ENCODE measurements around the gene DTNB. TPM values are rescaled to one million over a fixed set of nuclear protein-coding genes. Genes with fewer than 3 reads are reported as not detected.
A peak's percentile ranks its signal among the peaks of the same experiment; 100 is the strongest.
"Not testable (repeated sequence)": the region's sequence is repeated elsewhere in the genome, so short reads cannot be mapped to it uniquely, and the experiment has no call there.

DTNB gene
- total RNA-seq, 1 donor from 2014 or later: 26.2 TPM

GRCh38 chr2:25559148-25559547 lies 114.2 kb downstream of the DTNB start:
- intact Hi-C loops (cut with DNase I): no loop called here

DNA sequence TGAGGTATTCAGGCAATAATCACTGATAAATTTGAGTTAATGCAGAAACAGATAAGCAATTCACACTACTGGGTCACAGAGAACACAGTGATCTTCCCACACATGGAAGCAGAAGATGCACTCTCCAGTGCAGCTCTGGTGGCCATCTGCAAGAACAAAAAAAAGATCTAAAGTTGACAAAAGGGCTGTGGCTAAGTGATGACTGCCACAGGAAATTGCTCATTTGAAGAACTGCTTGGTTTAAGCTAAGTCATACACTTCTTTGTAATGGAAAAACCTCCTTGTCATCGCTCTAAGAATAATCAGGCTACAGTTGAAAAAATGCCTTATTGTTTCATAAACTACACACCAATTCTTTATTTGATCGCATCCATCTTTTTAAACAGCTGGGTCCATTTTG lies 115.1 kb downstream of the DTNB start:
- ATAC-seq (peak; percentile 45), DNase-seq (ENCODE audit: low spot score) (no peak)
- intact Hi-C loops (cut with DNase I): no loop called here

More at GRCh38 chr2:25559148-25559547, 114.2 kb downstream of the DTNB start:
- ATAC-seq (no peak), DNase-seq (ENCODE audit: low spot score) (no peak)

- intact Hi-C loops (cut with DNase I): no loop called here
- no peak for DNase-seq (ENCODE audit: low spot score)
- ATAC-seq: no peak
These were observed 116.0 kb downstream of the DTNB start for GRCh38 chr2:25557179-25558036.

GRCh38 chr2:25552318-25552717 lies 121.1 kb downstream of the DTNB start:
- no peak for DNase-seq (ENCODE audit: low spot score)
- no peak for ATAC-seq
- intact Hi-C loops (cut with DNase I): no loop called here

DNA sequence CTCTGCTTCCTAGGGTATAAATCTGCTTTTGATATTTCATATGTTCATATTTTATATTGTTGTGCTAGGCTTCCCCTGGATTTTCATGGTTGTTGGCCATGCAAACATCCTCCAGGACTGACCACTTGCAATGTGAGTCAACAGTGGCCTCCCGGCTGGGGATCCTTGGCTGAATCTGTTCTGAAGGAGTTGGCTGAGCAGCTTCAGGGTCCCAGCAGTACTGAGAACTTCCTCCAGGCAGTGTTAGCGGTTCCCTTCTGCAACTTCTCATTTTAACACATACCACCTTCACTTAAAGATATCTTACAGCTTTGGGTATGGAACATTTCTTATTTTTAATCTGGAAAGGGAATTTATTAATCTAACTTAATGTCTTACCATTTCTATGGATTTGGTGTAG lies 122.1 kb downstream of the DTNB start:
- ATAC-seq: no peak
- no peak for DNase-seq (ENCODE audit: low spot score)
- intact Hi-C loops (cut with DNase I): no loop called here

DNA sequence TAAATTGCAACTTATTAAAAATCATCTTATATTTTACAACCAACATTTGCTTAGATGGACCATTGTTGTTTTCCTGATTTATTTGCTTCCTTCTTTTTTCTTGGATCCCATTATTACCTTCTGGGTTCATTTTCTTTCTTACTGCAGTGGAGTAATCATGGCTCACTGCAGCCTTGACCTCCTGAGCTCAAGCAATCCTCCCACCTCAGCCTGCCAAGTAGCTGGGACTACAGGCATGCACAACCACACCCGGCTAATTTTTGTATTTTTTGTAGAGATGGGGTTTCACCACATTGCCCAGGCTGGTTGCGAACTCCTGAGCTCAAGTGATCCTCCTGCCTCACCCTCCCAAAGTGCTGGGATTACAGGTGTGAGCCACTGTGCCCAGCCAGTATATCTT lies 123.8 kb downstream of the DTNB start:
- DNase-seq (ENCODE audit: low spot score); intact Hi-C loops (cut with DNase I); ATAC-seq: not testable (repeated sequence)

- intact Hi-C loops (cut with DNase I): no loop called here
- ATAC-seq (no peak), DNase-seq (ENCODE audit: low spot score) (no peak)
These were observed 124.8 kb downstream of the DTNB start for GRCh38 chr2:25548601-25549000.

GRCh38 chr2:25546852-25547251 lies 126.5 kb downstream of the DTNB start:
- no peak for DNase-seq (ENCODE audit: low spot score)
- ATAC-seq: no peak
- intact Hi-C loops (cut with DNase I): no loop called here

GRCh38 chr2:25545899-25546298 lies 127.5 kb downstream of the DTNB start:
- intact Hi-C loops (cut with DNase I): no loop called here
- DNase-seq (ENCODE audit: low spot score) (no peak), ATAC-seq (no peak)

GRCh38 chr2:25544445-25544844 lies 128.9 kb downstream of the DTNB start:
- intact Hi-C loops (cut with DNase I): no loop called here
- DNase-seq (ENCODE audit: low spot score): no peak
- no peak for ATAC-seq

DNA sequence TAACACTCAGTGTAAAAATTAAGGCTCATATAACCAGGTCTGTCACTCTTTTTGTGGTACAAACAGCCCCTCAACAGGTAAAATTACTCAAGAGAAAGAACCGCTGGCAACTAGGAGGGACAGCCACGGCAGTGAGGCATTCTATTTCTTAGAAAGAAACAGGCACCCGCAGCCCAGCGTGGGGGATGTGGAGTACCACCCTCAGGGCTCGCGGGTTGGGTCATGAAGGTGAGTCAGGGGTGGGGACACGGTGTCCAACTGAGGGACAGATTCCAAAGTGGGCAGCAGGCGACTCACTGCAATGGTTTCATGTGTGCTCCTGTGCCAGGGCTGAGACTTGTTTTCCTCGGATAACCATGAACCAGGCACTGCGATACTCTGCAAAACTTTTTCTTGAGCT lies 129.4 kb downstream of the DTNB start:
- DNase-seq (ENCODE audit: low spot score) (no peak), ATAC-seq (no peak)
- intact Hi-C loops (cut with DNase I): no loop called here

DNA sequence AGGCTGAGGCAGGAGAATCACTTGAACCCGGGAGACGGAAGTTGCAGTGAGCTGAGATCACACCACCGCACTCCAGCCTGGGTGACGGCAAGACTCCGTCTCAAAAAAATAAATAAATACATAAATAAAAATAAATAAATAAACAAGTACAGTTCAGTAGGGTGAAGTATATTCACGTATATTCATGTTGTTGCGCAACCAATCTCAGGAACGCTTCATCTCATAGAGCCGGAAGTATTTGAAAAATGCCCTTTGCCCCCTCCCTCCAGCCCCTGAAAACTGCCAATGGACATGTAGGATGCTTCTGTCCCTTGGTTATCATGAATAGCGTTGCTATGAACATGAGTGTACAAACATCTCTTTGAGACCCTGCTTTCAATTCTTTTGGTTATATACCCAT lies 132.0 kb downstream of the DTNB start:
- intact Hi-C loops (cut with DNase I): no loop called here
- ATAC-seq (no peak), DNase-seq (ENCODE audit: low spot score) (no peak)

DNA sequence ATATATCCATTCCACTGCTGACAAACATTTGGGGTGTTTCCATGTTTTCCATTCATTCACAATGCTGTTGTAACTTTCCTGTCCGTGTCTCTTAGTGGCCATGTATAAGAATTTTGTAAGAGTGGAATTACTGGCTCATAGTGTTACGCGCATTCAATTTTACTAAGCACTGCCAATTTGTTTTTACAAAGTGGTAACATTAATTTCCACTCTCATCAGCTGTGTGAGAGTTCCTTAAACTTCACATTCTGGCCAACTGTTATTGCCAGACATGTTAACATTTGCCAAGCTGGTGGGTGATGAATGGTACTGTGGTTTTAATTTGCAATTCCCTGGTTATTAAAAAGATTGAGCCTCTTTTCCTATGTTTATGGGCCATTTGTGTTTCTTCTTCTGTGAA lies 134.2 kb downstream of the DTNB start:
- intact Hi-C loops (cut with DNase I): no loop called here
- ATAC-seq: no peak
- no peak for DNase-seq (ENCODE audit: low spot score)

- ATAC-seq (no peak), DNase-seq (ENCODE audit: low spot score) (no peak)
- intact Hi-C loops (cut with DNase I): no loop called here
These were observed 135.9 kb downstream of the DTNB start for GRCh38 chr2:25537526-25537925.

DNA sequence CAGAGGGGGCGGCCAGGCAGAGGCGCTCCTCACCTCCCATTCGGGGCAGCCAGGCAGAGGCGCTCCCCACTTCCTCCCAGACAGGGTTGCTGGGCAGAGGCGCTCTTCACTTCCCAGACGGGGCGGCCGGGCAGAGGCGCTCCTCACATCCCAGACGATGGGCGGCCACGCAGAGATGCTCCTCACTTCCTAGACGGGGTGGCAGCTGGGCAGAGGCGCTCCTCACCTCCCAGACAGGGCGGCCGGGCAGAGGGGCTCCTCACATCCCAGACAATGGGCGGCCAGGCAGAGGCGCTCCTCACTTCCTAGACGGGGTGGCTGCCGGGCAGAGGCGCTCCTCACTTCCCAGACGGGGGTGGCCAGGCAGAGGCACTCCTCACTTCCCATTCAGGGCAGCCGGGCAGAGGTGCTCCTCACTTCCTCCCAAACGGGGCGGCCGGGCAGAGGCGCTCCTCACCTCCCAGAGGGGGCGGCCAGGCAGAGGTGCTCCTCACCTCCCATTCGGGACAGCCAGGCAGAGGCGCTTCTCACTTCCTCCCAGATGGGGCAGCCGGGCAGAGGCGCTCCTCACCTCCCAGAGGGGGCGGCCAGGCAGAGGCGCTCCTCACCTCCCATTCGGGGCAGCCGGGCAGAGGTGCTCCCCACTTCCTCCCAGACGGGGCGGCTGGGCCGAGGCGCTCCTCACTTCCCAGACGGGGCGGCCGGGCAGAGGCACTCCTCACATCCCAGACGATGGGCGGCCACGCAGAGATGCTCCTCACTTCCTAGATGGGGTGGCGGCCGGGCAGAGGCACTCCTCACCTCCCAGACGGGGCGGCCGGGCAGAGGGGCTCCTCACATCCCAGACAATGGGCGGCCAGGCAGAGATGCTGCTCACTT lies 137.7 kb downstream of the DTNB start:
- DNase-seq (ENCODE audit: low spot score); intact Hi-C loops (cut with DNase I); ATAC-seq: not testable (repeated sequence)

DNA sequence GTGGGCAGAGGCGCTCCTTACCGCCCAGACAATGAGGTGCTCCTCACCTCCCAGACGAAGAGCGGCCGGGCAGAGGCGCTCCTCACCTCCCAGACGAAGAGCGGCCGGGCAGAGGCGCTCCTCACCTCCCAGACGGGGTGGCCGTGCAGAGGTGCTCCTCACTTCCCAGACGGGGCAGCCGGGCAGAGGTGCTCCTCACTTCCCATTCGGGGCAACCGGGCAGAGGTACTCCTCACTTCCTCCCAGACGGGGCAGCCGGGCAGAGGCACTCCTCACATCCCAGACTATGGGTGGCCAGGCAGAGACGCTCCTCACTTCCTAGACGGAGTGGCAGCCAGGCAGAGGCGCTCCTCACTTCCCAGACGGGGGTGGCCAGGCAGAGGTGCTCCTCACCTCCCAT lies 138.4 kb downstream of the DTNB start:
- intact Hi-C loops (cut with DNase I); ATAC-seq; DNase-seq (ENCODE audit: low spot score): not testable (repeated sequence)

DNA sequence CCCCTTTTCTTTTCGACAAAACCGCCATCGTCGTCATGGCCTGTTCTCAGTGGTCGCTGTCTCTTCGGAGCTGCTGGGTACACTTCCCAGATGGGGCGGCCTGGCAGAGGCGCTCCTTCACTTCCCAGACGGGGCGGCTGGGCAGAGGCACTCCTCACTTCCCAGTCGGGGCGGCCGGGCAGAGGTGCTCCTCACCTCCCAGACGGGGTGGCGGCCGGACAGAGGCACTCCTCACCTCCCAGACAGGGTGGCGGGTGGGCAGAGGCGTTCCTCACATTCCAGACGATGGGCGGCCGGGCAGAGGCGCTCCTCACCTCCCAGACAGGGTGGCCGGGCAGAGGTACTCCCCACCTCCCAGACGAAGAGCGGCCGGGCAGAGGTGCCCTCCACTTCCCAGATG lies 138.9 kb downstream of the DTNB start:
- DNase-seq (ENCODE audit: low spot score): no peak
- intact Hi-C loops (cut with DNase I): no loop called here
- ATAC-seq: no peak

DNA sequence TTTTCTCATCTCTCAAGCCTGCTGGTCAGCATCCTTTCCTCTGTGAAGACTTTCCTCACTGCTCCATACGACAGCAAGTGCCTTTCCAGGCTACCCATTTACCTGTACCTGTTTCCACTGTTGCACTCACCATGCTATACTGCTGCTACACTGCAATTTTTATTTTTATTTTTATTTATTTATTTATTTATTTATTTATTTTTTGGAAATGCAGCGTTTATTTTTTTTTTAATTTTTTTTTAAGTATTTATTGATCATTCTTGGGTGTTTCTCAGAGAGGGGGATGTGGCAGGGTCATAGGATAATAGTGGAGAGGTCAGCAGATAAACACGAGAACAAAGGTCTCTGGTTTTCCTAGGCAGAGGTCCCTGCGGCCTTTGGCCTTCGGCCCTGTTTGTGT lies 139.6 kb downstream of the DTNB start:
- DNase-seq (ENCODE audit: low spot score); ATAC-seq; intact Hi-C loops (cut with DNase I): not testable (repeated sequence)

GRCh38 chr2:25532521-25532920 lies 140.9 kb downstream of the DTNB start:
- no peak for ATAC-seq
- intact Hi-C loops (cut with DNase I): no loop called here
- DNase-seq (ENCODE audit: low spot score): no peak

- no peak for ATAC-seq
- no peak for DNase-seq (ENCODE audit: low spot score)
- intact Hi-C loops (cut with DNase I): no loop called here
These were observed 144.3 kb downstream of the DTNB start for GRCh38 chr2:25529034-25529433.

All from sciatic nerve (tissue), 2 donors.